Ectodermal cell (in vitro differentiated cells): ENCODE data around the gene PTPRZ1.

ENCODE experiments used
- H3K27ac ChIP-seq: 2 replicates; pipeline ENCODE4 v1.7.0; 2013; ENCODE audit warnings: mild to moderate bottlenecking, low read depth, low read length; ENCODE audit not compliant: insufficient read depth, poor library complexity, severe bottlenecking
- H3K27me3 ChIP-seq: 2 replicates; pipeline ENCODE4 v1.7.0; 2013; ENCODE audit warnings: mild to moderate bottlenecking, low read length; ENCODE audit not compliant: insufficient read depth, control insufficient read depth, poor library complexity, severe bottlenecking
- H3K36me3 ChIP-seq: one replicate; pipeline ENCODE4 v1.7.0; 2013; ENCODE audit warnings: low read length; ENCODE audit not compliant: control insufficient read depth, insufficient read depth
- H3K4me1 ChIP-seq: one replicate; pipeline ENCODE4 v1.7.0; 2013; ENCODE audit warnings: low read length; ENCODE audit not compliant: control insufficient read depth, insufficient read depth
- H3K4me3 ChIP-seq: 2 replicates; pipeline ENCODE4 v1.7.0; 2013; ENCODE audit warnings: low read depth, low read length, control low read depth; ENCODE audit not compliant: insufficient read depth
- H3K9me3 ChIP-seq: 2 replicates; pipeline ENCODE4 v1.7.0; 2013; ENCODE audit warnings: mild to moderate bottlenecking, low read length, moderate library complexity; ENCODE audit not compliant: control insufficient read depth
- WGBS, 2 experiments: methylation state at CpG; one replicate each; pipeline ENCODE4 v1.1.7; 2013; ENCODE audit warnings: missing lambda C conversion rate in 2 of 2; 5-methylcytosine and 5-hydroxymethylcytosine counted together

PTPRZ1 gene

DNA sequence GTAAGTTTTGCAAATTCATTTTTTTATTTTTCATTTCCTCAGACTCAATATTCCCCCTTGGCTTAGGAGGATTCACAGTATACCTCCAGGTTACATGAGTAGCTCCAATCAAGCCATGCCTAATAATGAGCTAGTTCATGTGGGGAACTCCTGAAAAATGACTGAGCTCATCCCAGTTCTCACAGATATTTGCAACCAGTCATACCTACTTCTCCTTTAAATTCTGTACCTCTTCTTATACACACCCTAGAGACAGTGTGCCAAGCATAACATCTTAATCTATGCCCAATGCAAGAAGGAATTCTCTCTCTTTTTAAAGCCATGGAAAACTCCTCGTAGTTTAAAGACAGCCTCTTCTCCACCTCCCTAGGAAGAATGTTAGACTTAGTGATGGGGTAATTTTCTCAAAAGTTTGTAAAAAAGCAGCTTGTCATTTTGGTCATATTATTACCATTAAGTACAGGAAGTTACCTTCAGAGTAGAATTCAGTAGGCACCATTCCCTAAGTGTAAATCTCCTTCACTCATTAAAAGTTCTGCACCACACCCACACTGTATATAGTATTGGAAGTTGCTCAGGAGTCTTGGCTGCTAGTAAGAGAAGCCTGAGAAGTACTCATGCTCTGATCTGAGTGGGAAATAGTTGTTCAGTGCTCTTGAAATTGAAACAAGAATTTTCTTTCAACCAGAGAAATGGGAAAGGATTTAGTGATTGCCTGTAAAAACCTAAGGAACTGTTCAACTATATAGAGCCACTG is 72.7 kb downstream of the PTPRZ1 start:
- no CpG with 5 or more reads among the region's 1 CpG for WGBS, 2 experiments
- Histone ChIP-seq H3K27ac (no peak overlapping the region), H3K27me3 (no peaks in the 10 kb centered on the region), H3K4me3 (no peak overlapping the region), H3K4me1 (peaks cover 11% of the 10 kb centered on the region), H3K36me3 (no peaks in the 10 kb centered on the region), H3K9me3 (no peaks in the 10 kb centered on the region)

DNA sequence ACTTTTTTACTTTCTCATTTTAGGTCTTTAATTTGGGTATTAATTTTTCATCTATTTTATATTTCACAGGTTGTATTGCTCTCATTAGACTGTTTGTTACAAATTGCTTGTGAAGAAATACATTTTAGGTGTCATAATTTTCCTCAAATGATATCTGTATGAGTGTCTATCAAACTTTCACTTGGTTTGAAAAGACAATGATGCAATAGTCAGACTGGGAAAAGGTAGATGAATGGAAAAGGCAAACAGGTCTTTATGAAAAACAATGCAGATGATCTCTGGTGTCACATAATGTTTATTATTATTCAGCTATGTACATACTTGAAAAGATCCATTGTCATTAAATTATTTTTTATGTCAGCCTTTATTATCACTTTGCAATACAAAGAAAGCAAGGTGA is 80.2 kb downstream of the PTPRZ1 start:
- Histone ChIP-seq H3K27ac (no peak overlapping the region), H3K27me3 (no peaks in the 10 kb centered on the region), H3K4me3 (no peak overlapping the region), H3K9me3 (no peaks in the 10 kb centered on the region), H3K4me1 (no peaks in the 10 kb centered on the region), H3K36me3 (no peaks in the 10 kb centered on the region)

- Histone ChIP-seq H3K27ac (no peak overlapping the region), H3K27me3 (no peaks in the 10 kb centered on the region), H3K4me3 (no peak overlapping the region), H3K4me1 (no peaks in the 10 kb centered on the region), H3K36me3 (no peaks in the 10 kb centered on the region), H3K9me3 (no peaks in the 10 kb centered on the region)
- WGBS, 2 experiments: 83 to 91% methylated on average over 5 of the region's 5 CpGs
These were observed 80.6 kb downstream of the PTPRZ1 start for GRCh38 chr7:121953601-121954000.

DNA sequence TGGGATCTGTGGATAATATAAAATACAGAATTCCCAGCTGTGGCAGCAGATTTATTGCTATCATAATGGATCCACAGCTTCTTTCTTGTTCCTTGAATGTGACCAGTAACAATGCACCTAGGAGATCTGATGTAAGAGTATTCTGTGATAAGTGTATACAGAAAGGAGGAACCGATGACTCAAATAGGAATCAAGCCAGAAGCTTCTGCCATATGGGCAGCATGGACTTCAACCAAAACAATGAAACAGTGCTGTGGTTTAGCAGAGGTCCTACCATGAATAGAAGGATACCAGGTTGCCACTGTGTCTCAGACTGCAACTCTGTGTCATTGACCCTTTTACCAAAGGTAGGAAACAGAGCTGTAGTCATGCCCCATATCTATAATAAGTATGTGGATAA is 81.8 kb downstream of the PTPRZ1 start:
- no peaks in the 10 kb centered on the region for H3K36me3 ChIP-seq
- no peak overlapping the region for H3K4me3 ChIP-seq
- no peaks in the 10 kb centered on the region for H3K4me1 ChIP-seq
- no peak overlapping the region for H3K27ac ChIP-seq
- no peaks in the 10 kb centered on the region for H3K9me3 ChIP-seq
- 97 to 100% methylated on average over 1 of the region's 1 CpG for WGBS, 2 experiments
- no peaks in the 10 kb centered on the region for H3K27me3 ChIP-seq

DNA sequence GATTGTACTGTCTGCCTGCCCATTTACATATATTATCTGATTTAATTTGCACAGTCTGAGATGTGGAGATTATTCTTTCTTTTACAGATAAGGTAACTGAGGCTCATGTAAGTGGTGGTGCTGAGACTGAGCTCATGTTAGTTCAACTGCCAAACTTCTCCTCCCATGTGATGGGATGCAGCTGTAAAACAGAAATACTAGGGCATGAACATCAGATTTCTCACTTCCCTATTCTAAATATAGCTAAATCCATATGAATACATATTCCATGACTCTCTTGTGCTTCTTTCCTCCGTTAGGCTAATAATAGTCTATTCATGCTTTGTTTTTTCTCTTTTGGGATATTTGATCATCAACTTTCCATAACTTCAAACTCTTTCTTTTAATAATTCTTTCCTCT is 84.7 kb downstream of the PTPRZ1 start:
- Histone ChIP-seq H3K4me3 (no peak overlapping the region), H3K9me3 (no peaks in the 10 kb centered on the region), H3K27me3 (no peaks in the 10 kb centered on the region), H3K27ac (no peak overlapping the region), H3K36me3 (no peaks in the 10 kb centered on the region), H3K4me1 (no peaks in the 10 kb centered on the region)
- WGBS, 2 experiments: 90 to 100% methylated on average over 1 of the region's 1 CpG

GRCh38 chr7:121960678-121961077 is 87.7 kb downstream of the PTPRZ1 start:
- no peaks in the 10 kb centered on the region for H3K27me3 ChIP-seq
- no peaks in the 10 kb centered on the region for H3K36me3 ChIP-seq
- H3K4me3 ChIP-seq: no peak overlapping the region
- H3K4me1 ChIP-seq: no peaks in the 10 kb centered on the region
- no peaks in the 10 kb centered on the region for H3K9me3 ChIP-seq
- H3K27ac ChIP-seq: no peak overlapping the region
- 91 to 96% methylated on average over 3 to 4 of the region's 4 CpGs for WGBS, 2 experiments

DNA sequence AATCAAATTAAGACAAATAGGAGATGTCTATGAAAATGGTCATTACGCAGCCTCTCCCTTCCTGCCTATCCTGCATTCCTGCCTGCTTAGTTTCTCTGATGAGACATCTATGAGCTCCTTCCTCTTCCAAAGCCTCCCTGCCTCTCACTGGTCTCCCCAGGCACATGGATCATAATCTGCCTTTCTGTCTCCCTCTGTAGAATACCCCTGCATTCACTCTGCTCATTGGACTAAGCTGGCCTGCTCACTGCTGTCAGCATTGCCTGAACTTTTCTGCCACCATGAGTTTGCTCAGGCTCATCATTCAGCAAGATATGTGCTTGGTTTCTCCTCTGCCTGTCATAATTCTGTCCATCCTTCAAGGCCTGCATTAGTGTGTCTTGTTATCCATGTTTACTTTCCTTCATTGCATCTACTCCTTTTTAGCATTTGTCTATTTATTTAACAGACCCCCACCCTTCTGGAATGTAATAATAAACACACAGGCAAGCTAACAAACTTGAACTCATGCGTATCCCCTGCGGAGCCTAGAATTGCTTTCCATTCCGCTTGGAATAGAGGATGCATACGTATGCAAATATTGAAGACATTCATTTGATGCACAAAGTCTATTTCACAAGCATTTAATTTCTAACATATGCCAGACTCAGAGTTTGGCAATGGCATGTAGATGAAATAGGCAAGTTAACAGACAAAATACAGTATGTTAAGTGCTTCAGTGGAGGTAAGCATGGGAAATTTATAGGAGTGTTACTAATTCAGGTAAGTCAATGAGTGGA is 88.3 kb downstream of the PTPRZ1 start:
- H3K27me3 ChIP-seq: no peaks in the 10 kb centered on the region
- no peak overlapping the region for H3K27ac ChIP-seq
- 85 to 93% methylated on average over 5 of the region's 5 CpGs for WGBS, 2 experiments
- no peaks in the 10 kb centered on the region for H3K4me1 ChIP-seq
- no peaks in the 10 kb centered on the region for H3K36me3 ChIP-seq
- H3K9me3 ChIP-seq: no peaks in the 10 kb centered on the region
- no peak overlapping the region for H3K4me3 ChIP-seq

- WGBS, 2 experiments: 87 to 91% methylated on average over 1 to 2 of the region's 2 CpGs
- H3K27ac ChIP-seq: no peak overlapping the region
- H3K36me3 ChIP-seq: no peaks in the 10 kb centered on the region
- no peaks in the 10 kb centered on the region for H3K27me3 ChIP-seq
- no peak overlapping the region for H3K4me3 ChIP-seq
- H3K4me1 ChIP-seq: no peaks in the 10 kb centered on the region
- no peaks in the 10 kb centered on the region for H3K9me3 ChIP-seq
These were observed 93.4 kb downstream of the PTPRZ1 start for GRCh38 chr7:121966276-121966934.

GRCh38 chr7:121966935-121967332 is 94.0 kb downstream of the PTPRZ1 start:
- Histone ChIP-seq H3K9me3 (no peaks in the 10 kb centered on the region), H3K36me3 (no peaks in the 10 kb centered on the region), H3K27me3 (no peaks in the 10 kb centered on the region), H3K4me3 (no peak overlapping the region), H3K27ac (no peak overlapping the region), H3K4me1 (no peaks in the 10 kb centered on the region)
- WGBS, 2 experiments: 93 to 100% methylated on average over 4 of the region's 4 CpGs

DNA sequence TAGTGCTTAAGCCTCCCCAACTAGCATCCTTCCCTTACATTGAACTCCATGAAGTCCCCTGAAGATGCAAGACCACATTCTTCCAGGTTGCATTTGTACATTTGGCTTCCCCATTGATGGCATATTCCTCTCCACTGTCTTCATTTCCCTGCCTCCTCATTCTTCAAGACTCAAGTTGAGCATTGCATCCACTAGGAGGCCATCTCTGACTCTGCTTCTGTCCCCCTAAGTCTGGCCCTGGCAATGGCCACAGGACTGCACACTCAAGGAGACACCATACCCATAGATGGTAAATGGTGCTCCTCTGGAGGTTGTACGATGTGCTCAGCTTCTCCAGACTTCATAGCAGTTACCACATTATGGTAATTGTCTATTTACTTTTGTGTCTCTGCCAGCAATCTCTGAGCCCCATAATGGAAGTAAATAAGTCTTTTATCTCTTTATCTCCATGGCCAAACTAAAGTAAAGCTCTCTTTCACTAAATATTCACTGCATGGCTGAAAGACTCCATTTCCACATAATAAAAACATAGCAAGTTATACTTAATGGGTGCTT is 112.6 kb downstream of the PTPRZ1 start:
- Histone ChIP-seq H3K4me3 (no peak overlapping the region), H3K9me3 (no peaks in the 10 kb centered on the region), H3K27me3 (no peaks in the 10 kb centered on the region), H3K27ac (no peak overlapping the region), H3K4me1 (no peaks in the 10 kb centered on the region), H3K36me3 (peaks cover 7% of the 10 kb centered on the region)
- WGBS, 2 experiments: 83% methylated on average over 1 of the region's 1 CpG; no CpG with 5 or more reads in 1 of the 2 experiments
